NCI-H1048 (cell line): ENCODE data around the gene SERINC1.
A peak's percentile ranks its signal among the peaks of the same experiment; 100 is the strongest.
"Not testable (repeated sequence)": the region's sequence is repeated elsewhere in the genome, so short reads cannot be mapped to it uniquely, and the experiment has no call there.

ENCODE experiments used
- DNase-seq: peaks from one replicate; lab custom pipeline; 2025; lab: John Stamatoyannopoulos, UW

SERINC1 gene

DNA sequence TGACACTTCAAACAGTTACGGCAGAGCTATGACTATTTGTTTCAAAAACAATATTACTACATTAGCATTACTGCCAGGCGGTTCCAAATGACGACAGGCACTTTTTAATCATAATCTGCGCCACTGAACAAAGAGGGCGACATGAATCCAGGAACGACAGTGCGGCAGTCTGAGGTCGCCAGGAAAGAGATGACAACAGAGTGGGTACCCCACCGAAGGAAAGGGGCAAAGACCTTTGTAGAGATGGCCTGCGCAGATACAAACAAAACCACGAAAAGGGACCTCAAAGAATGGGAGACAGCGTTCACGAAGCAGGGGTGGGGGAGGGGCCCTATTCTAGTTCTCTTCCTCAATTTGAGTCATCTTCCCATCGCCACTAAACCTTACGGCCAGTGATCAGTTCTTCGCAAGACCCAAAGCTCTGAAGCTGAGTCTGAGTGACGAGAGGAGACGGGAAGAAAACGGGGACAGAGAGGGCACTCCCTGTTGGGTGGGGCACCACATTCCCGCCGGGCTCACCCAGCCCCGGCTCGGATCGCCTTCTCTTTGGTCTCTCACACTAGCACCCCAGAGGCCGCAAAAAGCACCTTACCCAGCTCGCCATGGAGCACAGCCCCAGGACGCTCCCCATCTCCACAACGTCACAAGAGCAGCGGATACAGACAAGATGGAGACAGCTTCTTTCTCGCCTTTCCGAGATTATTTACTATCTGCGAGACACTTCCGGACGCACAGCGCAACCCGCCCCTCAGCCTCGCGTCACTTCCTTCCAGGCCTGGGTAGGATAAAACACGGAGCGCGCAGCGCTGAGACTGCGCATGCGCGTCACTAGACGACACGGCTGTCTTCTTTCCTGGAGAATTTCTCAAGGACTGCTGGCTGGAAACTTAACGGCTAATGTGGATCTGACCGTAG is at the start of gene SERINC1:
SERINC1 (minus strand) TSS at position 701 of the 915 bp plus-strand sequence; CDS start at position 631, 70 bp downstream.
- DNase-seq, result peak; percentile 72

DNA sequence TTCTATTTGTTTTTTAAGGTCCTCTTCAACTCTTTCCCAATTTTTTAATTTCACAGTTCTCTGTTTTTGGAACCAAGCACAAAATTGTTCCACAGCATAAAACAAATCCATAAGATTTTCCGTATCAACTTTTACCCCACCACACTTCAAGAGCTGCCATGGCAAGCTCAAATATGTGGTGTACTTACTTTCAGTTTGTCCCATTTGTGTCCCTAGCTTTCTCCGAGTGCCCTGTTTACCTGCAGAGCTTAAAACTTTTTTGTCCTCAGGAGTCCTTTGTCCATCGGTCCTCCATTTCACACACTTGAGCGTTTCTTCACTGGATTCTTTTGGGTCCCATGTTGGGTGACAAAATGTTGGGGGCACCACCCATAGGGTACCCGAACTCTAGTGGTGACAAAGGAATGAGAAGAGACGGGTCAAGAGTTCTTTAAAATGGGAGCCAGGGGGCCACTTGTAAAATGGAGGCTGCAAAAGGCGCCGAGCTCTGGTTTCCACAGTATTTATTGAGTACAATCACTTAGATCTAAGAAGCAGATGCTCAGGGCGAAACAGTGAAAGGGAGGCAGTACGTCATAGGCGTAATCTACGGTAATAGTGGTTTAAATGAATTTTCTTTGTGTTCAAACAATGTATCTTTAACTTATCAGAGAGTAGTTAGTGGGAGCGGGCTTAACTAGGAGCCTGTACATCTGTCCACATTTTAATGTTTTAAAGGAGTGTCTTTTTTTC is 39.8 kb upstream of the SERINC1 start:
- DNase-seq, result no peak

DNA sequence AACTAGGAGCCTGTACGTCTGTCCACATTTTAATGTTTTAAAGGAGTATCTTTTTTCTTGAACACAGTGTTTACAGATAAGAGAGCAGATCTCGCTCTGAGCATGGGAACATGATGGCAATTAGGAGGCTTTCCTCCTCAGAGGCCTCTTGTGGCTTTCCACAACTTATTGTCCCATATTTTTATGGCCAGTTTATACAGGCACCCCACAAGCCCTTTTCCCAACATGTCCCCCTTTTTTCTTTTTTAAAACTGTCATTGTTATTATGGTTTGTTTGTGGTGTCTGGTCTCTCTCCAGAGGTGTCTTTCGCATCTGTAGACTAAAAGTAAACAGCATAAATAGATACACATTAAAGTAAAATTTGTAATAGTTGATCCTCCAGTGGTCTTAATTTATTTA is 33.6 kb upstream of the SERINC1 start:
- DNase-seq, result not testable (repeated sequence)

DNA sequence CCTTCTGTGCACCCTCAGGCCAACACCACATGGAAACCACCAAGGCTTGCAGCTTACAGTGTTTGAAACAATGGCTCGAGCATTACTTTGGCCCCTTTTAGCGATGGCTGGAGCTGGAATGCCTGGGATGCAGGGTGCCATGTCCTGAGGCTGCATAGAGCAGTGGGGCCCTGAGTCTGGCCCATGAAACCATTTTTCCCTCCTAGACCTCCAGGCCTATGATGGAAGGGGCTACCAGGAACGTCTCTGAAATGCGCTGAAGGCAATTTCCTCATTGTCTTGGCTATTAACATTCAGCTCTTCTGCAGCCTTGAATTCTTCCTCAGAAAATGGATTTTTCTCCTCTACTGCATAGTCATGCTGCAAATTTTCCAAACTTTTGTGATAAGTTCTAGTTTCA is 29.9 kb upstream of the SERINC1 start:
- no peak for DNase-seq

DNA sequence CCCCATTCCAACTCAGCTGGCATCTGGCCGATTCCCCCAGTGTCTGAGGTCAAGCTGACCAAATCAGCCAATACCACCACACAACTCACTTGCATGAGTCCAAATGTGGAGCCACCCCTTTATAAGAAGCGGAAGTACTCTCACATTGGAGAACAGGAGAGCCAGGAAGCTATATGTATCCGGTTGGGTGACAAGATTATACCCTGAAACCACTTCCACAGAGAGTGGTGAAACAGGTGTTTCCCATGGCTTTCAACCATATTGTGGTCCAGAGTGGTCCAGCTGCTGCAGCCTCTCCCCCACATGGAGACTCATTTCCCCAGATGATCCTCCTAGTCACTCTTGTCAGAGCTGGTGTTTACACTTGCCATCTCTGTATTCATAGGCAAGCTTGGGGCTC is 24.0 kb upstream of the SERINC1 start:
- no peak for DNase-seq

DNA sequence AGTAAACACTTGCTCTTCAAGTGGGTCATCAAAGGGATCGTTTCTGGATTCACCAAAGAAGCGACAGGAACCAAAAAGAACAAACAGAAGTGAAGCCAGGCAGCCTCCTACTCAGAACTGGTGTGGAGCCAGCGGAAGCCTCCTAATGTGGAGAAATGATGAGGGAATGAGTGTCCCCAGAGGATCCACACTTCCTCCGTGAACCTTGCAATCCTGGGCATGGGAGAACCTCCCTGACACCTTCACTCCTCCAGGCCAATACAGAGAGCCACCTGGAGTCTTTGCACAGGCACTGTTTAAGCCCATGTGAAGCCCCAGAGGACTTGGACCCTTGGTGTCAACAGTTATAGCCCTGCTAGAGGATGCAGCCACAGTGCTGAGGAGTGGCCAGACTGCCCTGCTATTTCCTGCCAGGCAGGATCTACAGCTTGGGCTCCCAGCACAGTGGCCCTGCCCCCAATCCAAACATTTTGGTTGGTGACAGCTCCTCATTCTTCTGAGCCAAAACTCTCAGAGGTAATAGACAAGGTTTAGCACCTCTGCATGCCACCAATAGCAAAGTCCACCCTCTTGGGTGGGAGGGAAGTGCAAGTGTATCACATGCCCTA is 23.2 kb upstream of the SERINC1 start:
- no peak for DNase-seq

DNA sequence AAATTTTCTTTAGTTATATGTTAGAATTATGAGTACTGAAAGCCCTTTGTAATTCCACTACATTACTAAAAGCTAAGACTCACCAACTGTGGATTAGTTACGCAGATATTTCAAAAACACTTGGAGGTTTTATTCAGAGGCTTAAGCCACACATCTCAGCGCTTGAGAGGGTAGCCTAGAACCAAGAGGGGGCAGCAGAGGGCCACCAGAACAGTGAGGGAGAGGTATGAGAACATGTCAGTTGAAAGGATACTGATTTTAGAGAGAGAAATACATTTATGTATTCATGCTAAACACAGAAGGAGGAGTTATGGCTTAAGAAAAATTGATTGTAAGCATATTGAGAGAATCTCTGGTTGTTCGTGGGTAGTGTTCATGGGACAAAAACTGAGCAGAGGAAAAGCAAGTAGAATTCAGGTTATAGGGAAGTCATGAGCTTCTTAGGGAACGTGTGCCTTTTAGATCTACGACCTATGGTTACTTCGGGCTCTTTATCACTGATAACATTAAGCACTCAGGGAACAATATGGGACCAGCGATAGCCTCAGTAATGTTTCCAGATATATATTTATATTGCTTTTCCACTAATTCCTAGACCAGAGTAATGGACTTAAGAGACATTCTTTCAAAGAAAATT is 20.4 kb upstream of the SERINC1 start:
- DNase-seq, result no peak

DNA sequence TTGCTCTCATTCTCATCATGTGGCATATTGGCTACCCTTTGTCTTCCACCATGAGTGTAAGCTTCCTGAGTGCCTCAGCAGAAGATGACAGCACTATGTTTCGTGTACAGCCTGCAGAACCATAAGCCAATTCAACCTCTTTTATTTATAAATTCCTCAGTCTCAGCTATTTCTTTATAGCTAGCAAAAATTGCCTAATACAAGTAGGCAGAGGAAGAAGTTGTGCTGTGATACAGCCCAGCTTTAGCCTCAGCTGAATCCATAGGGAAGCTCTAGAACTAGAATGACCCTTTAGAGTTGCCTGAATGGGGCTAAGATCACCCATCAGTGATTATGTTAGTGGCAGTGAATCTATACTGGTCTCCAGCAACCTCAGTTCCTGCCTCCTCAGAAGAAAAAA is 19.0 kb upstream of the SERINC1 start:
- DNase-seq, result no peak

DNA sequence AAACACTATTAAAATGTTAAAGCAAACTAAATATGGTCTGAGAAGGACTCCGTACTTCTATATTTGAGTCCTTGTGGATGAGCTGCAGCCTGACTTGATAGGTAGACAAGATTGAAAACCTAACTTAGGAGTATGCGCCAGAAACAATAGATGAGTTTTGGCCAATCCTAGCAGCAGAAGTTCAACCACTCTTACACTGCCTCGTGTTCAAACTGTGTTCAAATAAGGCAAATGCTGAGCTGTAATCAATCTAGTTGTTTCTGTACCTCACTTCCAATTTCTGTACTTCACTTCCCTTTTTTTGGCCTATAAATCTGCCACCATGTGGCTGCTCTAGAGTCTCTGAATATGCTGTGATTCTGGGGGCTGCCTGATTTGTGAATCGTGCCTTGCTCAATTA is 13.2 kb upstream of the SERINC1 start:
- DNase-seq, result no peak

DNA sequence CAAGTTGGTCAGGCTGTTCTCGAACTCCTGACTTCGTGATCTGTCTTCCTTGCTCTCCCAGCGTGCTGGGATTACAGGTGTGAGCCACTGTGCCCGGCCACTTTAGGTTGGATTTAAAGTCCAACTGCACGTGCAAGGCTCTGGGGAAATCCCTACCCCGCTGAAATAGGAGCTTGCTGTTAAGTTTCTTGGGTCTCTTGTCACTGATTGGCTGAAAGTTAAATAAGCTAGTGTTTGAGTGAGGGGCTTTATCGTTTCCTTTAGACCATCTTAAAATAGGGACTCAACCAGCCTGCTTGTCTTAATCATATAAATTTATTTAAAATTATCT is 11.1 kb upstream of the SERINC1 start:
- no peak for DNase-seq

DNA sequence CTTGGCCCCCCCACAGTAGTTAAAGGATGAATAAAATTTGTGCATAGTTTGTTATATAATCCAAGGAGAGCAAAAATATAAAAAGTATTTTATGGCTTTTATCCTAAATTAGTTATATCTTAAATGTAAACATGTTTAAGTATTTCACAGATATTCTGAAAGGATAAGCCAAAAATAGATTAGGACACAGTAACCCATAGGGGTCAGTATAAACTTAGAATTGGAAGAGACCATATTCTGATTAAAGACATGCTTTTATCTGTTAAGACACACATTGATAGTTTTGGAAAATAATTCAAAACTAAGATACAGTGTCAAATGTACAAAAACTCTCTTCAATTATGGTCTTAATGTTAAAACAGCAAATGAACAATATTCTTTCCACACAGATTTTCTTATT is 4.5 kb upstream of the SERINC1 start:
- DNase-seq, result no peak

DNA sequence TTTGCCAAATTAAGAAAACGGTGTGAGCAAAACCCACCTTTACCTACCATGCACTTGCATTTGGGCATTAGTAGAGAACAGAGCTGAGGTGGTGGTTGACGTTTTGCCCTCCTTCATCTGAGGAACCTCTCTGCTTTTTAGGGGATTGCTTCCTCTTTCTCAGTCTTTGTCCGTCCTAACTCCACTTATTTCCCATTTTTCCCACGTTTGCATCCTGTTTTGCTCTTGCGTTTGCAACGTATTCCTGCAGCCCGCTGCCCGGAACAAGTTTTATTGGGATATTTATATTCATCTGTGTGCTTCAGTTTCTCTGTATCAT is 374 bp upstream of the SERINC1 start:
- no peak for DNase-seq

DNA sequence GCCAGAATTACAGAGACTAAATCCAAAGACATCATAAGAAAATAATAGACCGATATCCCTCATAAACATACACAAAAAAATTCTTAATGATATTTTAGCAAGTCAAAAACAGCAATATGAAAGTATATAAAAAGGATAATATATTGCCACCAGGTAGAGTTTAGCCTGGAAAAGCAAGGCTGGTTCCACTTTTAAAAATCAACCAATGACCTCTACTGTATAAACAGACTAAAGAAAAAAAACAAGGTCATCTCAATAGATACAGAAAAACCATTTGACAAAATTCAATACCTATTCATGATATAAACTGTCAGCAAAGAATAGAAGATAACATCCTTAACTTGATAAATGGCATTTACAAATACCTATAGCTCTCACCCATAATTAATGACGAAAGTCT is 9.7 kb downstream of the SERINC1 start:
- no peak for DNase-seq

DNA sequence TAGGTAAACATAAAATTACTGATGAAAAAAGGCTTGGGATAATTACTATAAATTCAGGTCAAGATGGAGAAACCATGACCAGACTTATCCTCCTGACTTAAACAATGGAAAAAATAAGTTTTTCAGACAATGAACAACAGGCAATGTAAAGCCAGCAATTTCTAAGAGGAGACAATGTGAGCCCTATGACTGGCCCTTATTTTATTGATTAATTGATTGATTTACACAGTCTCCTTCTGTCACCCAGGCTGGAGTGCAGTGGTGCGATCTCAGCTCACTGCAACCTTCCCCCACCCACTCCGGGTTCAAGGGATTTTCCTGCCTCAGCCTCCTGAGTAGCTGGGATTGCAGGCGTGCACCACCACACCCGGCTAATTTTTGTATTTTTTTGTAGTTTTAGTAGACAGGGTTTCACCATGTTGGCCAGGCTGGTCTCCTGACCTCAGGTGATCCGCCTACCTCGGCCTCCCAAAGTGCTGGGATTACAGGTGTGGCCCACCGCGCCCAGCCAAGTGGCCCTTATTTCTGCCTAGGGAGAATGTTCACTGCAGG is 11.7 kb downstream of the SERINC1 start:
- not testable (repeated sequence) for DNase-seq

DNA sequence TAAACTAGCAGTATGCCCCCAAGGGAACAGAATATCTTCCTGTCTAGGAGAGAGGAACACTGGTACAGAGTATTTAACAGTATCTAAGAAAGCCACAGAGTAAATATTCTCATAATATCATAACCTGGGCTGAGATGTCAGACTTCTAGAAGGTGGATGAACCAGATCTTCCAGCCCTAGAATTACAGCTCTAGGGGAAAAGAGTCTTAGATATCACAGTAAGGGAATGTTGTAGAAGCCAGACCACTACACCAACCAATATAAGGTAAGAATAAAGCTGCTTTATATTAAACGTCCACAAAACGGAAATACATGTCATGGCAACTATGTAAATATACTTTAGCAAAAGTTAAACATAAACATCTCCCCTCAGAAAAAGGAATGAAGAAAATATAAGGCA is 12.4 kb downstream of the SERINC1 start:
- DNase-seq, result no peak

DNA sequence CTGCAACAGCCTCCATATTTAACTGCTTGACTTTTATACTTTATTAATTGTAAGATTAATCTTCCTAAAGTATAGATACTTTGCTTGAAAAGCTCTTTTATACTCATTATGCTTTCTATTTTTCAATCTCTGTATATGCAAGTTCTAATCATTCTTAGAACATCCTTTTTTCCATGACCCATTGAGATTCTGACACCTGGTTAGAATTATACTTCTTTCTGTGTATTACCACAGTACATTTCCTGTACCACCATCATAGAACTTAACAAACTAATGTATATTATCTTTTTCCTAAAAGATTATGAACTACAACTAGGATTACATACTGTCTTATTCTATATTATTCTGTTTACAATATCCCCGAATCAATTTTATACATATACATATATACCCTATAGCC is 13.5 kb downstream of the SERINC1 start:
- no peak for DNase-seq

DNA sequence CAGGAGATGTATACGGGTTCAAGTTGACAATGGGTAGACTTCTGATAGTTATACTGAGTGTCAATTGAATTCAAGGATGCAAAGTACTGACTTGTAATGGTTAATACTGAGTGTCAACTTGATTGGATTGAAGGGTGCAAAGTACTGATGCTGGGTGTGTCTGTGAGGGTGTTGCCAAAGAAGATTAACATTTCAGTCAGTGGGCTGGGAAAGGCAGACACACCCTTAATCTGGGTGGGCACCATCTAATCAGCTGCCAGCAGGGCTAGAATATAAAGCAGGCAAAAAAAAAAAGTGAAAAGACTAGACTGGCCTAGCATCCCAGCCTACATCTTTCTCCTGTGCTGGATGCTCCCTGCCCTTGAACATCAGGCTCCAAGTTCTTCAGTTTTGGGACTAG is 16.5 kb downstream of the SERINC1 start:
- DNase-seq, result not testable (repeated sequence)

DNA sequence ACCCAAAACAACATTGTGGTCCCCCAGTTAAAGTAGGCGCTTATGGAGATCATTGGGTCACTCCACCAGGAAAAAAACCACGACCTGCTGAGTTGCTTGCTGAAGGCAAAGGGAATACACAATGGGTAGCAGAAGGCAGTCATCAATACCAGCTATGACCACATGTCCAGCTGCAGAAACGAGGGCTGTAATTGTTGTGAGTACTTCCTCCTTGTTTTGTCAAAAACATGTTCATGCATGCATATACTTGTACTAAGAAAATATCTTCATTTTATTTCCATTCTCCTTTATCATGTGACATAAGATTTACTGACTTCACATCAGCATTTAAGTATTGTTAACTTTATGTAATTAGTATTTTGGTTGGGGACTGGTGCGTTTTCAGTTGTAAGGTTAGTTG is 16.9 kb downstream of the SERINC1 start:
- DNase-seq, result no peak

DNA sequence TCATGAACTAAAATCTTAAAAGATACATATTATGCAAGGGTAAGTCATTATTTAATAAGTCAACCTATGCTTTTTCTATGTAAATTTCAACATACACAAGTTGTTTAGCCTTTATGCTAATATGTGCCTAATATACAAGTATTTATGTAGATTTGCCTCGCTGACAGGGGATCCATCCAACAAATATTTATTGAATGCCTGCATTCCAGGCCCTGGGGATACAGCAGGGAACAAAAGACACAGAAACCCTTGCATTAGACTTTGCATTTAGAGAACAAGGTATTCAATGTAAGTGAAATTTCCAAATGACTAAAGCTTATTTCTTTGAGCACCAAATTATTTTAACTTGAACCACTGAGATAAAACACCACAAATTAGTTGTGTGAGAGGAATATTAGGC is 19.1 kb downstream of the SERINC1 start:
- DNase-seq, result no peak

DNA sequence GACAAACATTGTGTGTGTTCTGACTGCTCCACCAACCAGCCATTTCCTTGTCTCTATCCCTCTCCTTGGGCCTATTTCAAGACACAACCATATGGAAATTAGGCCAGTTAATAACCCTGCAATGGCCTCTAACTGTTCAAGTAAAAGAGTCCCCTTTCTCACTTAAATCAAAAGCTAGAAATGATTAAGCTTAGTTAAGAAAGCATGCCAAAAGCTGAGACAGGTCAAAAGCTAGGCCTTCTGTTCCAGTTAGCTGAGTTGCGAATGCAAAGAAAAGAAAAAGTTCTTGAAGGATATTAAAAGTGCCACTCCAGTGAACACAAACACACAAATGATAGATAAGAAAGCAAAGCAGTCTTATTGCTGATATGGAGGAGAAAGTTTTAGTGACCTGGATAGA is 22.5 kb downstream of the SERINC1 start:
- no peak for DNase-seq

DNA sequence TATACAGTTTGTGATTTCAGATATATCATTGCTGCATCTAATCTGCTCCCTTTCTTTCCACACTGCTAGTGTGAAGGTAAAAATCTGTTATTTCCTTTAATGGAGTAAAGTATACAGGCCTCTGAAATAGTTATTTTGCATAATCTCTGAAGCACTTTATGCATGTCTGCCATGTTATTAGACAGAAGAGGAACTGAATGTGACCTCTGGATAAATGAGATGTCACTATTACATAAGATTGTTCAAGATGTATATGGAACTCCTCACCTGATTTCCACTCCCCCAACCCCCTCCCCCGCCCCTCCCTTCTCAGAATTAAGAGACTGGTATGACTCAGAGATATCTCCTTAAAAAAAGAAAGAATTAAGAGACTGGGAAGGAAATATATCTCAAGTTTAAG is 26.3 kb downstream of the SERINC1 start:
- DNase-seq, result no peak

DNA sequence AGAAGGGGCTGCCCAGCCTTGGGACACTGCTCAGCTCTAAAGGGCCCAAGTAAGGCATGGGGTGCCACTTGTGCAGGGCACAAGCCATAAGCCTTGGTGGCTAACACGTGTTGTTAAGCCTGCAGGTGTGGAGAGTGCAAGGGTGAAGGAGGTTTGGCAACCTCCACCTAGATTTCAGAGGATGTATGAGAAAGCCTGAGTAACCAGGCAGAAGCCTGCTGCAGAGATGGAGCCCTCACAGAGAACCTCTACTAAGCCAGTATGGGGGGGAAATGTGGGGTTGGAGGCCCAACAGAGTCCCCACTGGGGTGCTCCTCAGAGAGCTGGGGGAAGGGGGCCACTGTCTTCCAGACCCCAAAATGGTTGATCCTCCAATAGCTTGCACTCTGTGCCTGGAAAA is 32.6 kb downstream of the SERINC1 start:
- no peak for DNase-seq
